Activated T-cell treated with anti-CD3 and anti-CD28 coated beads for 48 hours (primary cell): Measurements from ENCODE around the gene FAM234A.
A peak's percentile ranks its signal among the peaks of the same experiment; 100 is the strongest.
"Not testable (repeated sequence)": the region's sequence is repeated elsewhere in the genome, so short reads cannot be mapped to it uniquely, and the experiment has no call there.

Source experiments
- DNase-seq: peaks from one replicate; pipeline ENCODE4 v3.0.0-alpha.2; 2020; ENCODE audit warnings: low read depth

The FAM234A gene

DNA sequence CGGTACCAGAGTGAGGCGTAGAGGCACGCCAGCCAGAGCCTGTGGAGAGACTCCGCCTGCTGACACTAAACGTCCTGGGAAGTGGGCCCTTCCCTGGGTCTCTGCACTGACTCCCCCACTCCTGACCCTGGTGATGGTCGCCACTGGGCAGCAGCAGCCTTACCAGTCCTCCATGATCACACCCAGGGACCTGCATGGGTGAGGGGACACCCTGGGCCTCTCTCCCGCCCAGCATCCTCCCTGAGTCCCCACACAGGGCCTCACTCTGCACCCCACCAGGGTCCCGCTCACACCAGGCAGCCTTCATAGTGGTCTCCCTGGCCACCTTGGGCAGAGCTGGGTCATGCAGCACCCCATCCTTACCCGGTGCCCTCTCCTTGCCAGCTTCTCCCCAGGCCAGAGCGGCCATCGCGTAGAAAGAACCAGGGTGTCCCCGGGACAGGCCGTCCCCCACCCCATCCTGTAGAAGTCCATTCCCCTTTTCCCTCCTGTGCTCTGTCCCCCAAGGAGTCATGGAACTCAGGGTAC is 30.4 kb downstream of the FAM234A start:
- no peak for DNase-seq

DNA sequence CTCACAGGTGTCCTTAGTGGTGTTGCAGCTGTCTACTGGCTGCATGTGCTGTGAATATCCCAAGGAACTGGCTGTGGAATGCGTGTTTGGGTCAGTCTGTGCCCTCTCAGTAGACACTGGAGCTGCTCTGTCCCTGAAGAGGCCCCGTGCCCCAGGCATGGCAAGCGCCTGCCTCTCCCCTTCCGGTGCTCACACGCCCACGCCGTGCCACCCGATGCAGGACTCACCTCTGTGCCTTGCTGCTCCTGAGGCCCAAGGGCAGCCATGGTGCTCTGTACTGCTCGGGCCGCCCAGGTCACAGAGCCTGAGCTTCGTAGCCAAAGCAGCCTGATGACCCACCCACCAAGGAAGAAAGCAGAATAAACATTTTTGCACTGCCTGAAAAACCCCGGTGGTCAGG is 31.1 kb downstream of the FAM234A start:
- no peak for DNase-seq

DNA sequence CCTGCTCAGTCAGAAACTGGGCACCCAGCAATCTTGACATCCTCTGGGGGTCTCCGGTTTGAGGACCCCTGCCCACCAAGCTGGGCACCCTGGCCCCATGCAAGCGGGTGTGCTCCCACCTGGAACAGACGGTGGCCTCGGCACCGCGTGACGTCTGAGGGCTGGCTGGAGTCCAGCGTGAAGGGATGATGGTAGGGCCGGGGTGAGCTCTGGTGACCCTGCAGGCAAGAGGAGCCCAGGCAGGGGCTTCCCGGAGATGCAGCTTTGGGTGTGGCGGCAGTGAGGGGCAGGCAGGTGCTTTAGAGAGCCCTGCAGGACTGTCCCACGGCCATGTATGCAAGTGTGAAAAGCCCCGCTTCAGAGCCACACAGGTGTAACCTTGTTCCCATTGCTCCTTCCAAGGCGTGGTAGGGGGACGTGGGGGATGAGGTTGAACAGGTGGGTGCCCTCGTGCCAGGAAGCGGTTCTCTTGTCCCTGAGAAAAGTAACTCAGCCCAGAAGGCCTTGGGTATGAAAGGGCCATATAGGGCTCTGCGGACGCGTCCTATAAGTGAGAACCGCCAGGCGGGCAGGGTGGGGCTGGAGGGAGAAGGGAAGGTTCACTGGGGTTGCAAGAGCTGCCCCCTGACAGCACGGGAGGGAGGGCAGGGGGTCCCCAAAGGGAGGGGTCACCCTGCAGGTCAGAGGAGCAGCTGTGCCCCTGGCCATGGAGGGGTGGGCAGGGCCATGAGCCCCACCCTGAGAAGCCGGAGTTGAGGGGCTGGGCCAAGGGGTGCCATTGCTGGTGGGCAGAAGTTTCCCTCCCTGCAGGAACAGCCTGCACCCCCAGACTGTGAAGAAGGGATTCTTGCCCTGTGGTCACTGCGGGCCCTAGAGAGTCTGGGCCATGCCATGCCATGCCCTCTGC is 31.9 kb downstream of the FAM234A start:
- DNase-seq, result no peak

DNA sequence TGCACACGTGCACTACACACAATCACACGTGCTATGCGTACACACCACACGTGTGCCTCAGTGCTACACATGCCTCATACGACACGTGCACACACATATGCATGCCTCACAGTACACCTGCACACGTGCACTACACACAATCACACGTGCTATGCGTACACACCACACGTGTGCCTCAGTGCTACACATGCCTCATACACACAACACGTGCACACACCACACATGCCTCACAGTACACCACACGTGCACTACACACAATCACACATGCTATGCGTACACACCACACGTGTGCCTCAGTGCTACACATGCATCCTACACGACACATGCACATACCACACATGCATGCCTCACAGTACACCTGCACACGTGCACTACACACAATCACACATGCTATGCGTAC is 32.9 kb downstream of the FAM234A start:
- not testable (repeated sequence) for DNase-seq

DNA sequence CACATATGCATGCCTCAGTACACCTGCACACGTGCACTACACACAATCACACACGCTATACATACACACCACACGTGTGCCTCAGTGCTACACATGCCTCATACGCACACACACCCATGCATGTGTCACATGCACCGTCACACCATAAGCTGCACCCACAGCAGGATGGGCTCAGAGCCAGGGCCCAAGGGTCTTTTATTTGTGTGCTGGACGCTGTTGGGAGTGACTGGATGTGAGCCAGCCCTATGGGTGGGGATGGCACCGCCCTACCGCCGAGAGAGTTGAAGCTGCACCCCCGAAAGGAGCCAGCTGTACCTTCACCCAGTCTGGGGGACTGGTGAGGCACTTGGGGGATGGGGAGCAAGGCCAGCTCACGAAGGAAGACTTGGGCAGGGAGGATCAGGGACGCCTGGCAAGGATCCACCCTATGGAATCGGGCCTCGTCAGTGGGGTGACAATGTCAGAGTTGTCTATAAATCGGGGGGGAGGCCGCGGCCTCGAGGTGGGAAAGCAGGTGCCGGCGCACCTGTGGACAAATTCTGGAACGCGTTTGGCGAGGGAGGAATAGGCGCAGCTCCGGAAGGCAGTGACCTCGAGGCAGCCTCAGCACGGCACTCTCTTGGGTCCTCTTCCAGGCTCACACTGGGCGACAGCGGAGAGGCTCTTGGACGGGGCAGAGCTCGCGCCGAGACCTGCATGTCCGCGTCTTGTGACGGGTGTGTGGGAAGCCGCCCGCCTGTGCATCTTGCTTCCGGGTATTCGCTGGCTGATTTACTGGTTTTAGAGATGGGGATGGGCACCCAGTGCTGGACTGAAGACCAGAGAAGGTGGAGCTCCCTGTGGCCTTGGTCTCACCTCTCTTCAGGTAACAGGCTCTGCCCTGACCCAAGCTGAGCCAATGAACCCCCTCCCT is 33.8 kb downstream of the FAM234A start:
- DNase-seq, result no peak

DNA sequence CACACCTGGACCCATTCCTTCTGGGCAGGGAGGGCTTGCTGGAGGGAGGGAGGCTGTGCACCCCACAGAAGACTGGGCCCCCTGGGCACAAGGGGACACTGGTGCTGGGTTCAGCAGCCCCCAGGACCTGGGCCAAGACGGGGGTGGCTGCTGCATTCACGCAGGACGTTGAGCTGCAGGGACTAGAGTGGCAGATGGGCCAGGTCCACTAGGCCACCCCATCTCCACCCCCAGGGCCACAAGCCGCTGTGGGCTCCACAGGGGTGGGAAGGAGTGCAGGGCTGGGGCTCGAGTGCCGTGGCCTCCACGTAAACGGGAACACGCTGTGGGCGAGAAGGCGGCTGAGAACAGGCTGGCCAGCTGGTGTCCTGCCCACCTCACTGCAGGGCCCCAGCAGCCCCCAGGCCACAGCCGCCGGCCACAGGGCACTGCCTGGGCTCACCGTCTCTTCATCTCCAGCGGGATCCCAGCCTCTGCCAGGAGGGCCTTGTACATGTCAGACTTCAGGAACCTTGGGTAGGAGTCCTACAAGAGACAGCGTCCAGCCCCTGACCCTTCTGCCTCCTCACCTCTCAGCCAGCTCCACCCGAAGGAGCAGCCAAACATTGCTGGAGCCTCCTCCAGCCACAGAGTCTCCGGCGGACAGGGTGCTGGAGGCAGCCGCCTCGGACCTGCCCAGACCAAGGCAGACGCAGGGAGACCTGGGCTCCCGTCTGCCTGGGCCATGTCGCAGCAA is 34.6 kb downstream of the FAM234A start:
- DNase-seq, result no peak

DNA sequence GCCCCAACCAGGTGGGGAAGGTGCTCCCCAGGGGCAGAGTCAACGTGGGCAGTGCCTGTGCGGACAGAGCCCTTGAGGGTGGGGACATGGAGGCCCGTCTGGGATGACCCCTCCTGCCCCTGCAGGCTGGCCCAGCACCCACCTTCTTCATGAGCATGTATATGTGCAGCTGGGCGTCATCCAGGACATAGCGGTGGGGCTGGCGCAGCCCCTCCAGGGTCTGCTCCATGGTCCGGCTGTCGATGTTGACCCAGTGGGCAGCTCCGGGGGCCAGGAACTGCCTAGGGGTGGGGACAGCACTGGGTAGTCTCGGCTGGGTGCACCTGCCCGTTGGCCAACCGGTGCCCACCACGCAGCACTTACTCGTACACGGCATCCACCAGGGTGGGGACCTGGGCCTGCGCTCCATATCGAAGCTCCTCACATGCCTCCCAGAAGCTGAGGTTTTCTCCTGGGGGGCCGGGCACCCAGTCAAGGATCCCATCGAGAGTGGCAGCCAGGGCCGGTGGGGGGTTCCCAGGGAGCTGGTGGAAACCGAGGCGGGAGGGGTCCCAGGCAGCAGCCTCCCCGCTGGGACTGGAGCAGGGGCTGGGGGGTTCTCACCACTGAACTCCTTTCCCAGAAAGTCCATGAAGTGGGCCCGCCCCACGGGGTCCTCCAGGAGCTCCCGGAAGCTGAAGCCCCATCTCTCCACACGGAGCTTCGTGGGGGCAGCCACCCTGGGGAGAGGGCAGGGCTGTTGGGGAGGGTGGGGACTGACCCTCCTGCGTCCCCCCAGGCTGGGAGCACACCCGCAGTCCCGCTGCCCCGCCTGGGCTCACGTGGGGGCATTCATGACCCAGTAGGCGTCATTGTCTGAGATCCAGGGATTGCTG is 36.0 kb downstream of the FAM234A start:
- no peak for DNase-seq

DNA sequence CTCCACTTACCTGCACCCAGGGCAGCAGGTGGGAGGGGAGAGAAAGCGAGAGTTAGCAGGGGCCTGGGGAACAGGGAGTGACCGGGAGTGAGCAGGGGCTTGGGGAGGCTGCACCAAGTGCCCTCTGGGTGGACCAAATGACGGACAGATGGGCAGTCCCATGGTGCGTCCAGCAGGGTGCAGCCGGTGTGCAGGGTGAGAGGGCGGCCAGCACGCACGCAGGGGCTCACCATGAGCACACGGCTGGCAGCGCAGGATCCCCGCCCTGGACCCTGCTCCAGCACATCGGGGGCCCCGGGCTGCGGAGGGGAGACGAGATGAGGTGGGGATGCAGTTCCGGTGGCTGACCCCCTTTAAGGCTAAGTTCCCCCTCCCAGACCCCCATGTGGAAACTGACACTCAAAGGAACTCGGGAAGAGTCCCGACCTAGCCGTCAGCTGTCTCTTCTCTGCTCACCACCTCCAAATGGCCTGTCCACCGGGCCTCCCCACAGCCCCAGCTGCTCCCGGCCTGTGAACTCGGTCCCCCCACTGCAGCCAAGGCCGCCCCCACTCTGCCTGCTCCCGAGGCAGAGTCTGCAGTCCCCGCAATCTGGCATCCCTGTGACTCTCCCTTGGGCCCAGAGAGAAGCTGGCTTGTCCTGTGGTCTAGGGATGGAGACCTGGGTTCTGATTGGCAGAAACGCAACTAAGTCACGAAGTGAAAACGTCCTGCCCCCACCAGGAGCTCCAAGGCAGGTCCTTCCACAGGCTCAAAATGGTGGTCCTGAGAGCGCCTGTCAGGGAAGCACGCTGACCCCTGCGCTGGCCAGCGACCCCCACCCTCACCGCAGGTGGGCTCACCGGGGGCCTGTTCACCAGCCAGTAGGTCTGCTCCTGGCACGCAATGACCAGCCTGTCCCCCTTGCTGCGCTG is 38.3 kb downstream of the FAM234A start:
- no peak for DNase-seq

DNA sequence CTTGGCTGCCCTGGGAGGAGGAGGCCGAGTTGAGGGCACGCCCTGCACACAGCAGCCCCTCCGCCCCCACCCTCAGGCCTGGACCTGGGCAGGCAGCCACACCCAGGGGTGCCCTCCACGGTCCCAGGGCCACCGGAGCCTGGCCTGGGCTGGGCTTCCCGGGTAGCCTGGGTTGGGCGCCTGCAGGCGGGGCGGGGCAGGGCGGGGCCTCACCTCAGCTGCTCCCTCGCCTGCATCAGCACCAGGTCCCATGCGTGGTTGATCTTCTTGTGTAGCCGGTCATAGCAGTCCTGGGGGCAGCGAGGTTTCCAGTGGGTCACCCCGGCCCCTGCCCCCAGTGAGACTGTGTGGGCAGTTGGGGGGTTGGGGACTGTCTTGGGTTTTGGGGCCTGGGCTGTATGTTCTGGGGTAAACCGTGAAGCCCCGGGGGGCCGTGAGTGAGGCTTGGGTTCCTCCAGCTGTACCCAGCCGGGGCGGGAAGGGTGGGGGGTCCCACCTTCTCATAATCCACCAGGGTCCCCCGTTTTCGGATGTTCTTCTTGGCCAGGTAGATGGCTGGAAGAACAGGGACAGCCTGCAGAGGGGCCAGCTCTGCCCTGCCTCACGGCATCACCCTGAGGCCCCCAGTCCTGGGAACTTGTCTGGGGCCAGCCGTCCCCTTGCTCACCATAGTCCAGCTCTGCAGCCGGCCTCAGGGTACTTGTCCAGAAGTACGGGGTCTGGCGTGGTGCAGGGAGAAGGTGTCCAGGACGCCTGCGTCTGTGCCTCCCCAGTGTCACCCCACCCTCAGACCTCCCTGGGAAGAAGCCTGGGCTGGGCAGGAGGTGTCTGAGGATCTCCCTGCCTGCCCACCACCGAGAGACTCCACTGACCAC is 39.2 kb downstream of the FAM234A start:
- DNase-seq, result no peak

DNA sequence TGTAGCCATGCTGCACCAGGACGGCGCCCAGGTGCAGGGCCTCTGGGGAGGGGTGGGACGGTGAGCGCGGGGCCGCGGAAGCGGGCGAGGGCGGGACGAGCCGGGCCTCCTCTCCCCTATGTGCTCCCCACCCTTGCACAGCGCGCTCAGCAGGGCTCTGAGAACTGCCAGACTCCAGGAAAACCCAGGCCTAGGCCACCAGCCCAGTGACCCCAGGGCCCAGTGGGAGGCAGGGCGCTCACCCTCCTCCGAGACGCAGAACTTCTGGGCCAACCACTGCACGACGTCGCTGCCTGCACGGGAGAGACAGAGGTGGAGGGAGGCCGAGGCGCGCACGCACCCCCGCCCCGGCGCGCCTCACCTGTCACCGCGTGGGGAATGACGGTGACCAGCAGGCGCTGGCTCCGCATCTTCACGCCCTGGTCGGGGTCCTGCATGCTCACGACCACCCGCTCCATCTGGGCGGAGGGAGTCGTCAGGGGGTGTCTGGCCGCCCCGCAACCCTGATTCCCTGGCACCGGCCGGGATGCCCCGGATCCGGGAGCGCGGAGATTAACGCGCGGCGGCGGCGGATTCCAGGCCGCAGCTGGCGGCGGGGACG is 40.5 kb downstream of the FAM234A start:
- DNase-seq, result peak; percentile 21

DNA sequence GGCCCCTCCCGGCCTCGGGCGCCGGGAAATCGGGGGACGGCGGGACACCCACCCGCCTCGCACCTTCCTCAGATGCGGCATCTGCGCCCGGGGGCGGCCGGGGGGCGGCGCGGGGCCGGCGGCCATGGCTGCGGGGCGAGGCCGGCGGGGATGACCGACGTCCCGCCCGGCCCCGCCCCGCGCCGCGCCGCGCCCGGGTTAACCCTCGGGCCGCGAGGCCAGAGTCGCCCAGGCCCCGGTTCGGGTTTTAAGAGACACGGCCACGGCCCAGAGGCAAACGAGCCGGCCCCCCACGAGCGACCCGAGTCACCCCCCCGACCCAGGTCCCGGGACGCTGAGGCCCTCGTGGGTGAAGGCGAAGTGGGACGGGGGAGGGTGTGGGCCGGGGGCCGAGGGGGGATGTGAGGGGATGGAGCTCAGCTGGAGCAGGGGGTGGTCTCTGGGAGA is 41.2 kb downstream of the FAM234A start, which contains the start of gene RGS11:
TSS of gene RGS11 (minus strand) at position 159 of the 447 bp plus-strand sequence. CDS start at position 126, 33 bp downstream.
- DNase-seq, result no peak

DNA sequence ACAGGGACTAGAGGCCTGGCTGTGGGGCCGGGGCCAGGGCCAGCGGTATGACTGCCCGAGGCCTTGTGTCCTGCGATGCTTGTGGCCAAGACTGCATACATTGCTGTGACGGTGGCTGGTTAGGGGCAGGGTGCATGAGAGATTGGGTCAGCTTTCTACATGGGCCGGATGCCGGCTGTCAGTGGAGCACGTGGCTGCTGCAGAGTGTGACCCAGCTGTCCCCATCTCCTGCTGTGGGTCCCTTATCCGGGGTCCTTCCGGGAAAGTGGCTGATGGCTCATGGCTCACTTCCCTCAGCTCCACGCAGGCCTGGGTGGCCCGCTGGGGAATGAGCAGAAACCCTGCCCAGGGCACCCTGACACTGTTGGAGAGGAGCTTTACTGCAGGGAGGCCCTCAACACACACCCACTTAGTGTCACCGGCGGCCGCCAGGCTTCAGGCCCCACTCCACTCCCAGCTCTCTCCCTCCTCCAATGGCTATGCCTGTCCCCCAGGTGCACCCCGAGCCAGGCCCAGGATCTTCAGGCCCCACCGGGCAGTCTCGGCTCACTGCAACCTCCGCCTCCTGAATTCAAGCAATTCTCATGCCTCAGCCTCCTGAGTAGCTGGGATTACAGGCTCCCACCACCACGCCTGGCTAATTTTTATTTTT is 41.9 kb downstream of the FAM234A start:
- DNase-seq, result no peak

DNA sequence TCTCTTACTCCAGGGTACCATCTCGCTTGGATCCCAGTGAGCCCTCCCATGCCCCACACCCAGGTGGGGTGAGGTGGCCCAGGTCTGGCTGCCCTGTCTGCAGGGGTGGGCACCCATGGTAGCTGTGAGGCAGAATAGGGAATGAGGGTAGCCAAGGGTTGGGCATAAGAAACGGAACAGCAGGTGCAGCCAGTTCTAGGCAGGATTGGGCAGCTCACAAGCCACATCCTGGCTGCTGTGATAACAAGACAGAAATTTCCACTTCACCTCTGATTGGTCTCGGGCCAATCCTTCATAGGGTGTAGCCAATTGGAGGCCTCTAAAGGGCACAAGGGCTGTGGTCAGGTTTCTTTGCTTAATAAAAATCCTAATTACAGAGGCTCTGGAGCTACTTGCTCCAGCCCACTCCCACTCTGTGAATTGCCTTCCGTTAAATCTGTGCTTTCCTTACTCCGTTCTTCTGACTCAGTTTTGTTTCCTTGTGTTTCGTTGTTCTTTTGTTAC is 44.3 kb downstream of the FAM234A start:
- peak; percentile 16 for DNase-seq

DNA sequence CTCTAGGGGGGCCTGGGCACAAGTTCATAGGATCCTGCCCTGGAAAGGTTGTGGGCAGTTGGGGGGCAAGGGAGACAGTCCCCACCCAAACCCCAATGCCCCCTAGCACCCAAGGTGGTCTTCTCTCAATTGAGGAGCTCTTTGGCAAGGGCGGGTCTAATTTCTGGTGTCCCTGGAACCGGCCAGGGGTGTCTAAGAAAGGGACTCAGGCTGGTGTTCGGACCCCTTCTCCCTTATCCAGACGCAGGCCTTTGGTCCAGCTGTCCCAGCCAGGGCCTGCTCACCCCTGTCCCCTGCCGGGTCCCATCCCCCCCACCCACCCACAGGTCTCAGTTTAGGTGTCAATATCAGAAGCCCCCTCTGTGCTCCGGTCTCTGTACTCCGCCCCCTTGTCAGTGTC is 44.9 kb downstream of the FAM234A start:
- no peak for DNase-seq

DNA sequence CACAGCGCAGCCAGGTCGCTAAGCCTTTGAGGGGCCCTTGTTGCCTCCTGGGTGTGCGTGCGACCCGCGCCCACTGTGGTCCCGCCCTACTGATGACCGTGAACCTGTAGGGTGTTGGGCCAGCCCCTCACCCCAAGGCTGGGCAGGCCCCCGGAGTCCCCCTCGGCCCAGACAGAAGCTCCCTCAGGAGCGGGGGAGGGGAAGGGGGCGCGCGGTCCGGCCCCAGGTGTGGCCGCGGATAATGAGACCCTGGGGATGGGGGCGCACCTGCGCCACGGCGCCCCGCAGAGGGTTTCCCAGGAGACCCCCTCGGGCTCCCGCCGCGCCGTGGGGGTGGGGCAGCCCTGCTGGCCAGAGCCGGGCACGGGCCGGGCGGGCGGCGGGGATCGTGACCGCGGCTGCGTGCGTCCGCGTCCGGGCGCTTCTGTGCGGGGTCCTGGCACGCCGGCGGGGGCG is 45.4 kb downstream of the FAM234A start:
- no peak for DNase-seq

DNA sequence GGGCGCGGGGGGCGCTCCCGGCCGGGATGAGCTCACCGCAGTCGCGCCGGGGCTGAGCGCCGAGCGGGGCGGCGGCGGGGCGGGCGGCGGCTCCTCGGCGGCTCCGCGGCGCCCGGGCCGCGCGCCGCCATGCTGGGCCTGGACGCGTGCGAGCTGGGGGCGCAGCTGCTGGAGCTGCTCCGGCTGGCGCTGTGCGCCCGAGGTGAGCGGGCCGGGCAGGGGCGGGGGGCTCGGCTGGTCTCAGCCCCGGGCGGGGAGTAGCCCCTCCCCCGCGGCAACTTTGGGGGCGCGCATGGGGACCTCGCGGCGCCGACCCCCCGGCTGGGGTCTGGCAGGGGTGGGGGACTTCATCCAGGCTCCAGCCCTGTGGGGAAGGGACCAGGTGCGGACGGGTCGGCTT is 45.9 kb downstream of the FAM234A start, which contains the start of gene ARHGDIG:
TSS of gene ARHGDIG (plus strand) at position 40 of the 400 bp plus-strand sequence. CDS start at position 130, 90 bp downstream.
- DNase-seq, result no peak

DNA sequence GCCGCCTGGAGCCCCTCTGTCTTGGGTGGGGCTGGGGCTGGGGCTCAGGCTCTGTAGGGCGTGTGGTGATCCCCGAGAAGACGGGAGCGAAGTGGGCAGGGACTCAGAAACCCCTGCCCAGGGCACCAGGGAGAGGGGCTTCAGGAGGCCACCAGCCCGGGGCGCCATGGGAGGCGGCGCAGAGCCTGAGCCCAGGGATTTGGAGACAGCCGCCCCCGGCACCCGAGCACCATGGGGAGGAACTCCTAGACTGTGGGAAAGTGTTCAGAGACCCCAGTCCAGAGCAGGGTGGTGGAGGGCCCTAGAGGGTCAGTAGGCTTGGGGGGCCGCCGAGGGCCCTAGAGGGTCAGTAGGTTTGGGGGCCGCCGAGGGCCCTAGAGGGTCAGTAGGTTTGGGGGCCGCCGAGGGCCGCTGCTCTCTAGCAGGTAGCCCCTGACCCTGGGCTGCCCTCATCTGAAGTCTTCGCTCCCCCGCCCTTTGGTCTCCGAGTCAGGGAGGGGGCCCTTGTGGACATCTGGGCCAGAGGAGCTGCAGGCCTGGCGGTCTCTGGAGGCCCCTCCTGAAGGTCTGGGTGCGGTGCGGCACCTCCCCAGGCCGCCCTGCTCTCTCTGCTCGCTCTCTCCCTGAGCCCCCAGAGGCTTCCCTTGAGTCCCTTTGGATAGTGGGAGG is 46.5 kb downstream of the FAM234A start:
- DNase-seq, result no peak
